IPS-20b (cell line): ENCODE data around the gene TEAD1.

ENCODE experiments used
- H3K27ac ChIP-seq: one replicate; pipeline ENCODE4 v1.5.1; 2013; ENCODE audit warnings: low read length
- H3K27me3 ChIP-seq: 2 replicates; pipeline ENCODE4 v1.6.1; 2013; ENCODE audit warnings: mild to moderate bottlenecking, low read length, inconsistent platforms; ENCODE audit not compliant: insufficient read depth
- H3K36me3 ChIP-seq: 2 replicates; pipeline ENCODE4 v1.6.1; 2013; ENCODE audit warnings: low read depth, mild to moderate bottlenecking, inconsistent platforms, low read length, moderate library complexity; ENCODE audit not compliant: insufficient read depth
- H3K4me1 ChIP-seq: 2 replicates; pipeline ENCODE4 v1.6.1; 2013; ENCODE audit warnings: mild to moderate bottlenecking, control low read depth, inconsistent platforms, low read length, moderate library complexity; ENCODE audit not compliant: insufficient read depth
- H3K4me3 ChIP-seq: 2 replicates; pipeline ENCODE4 v1.5.1; 2013; ENCODE audit warnings: mild to moderate bottlenecking, low read length, inconsistent platforms
- H3K9ac ChIP-seq: 2 replicates; pipeline ENCODE4 v1.6.1; 2013; ENCODE audit warnings: low read depth, mild to moderate bottlenecking, inconsistent platforms, low read length, moderate library complexity
- H3K9me3 ChIP-seq: 2 replicates; pipeline ENCODE4 v1.6.1; 2013; ENCODE audit warnings: mild to moderate bottlenecking, low read depth, low read length, inconsistent platforms; ENCODE audit not compliant: insufficient read depth

TEAD1 gene

GRCh38 chr11:12772324-12772723 lies 98.1 kb downstream of the TEAD1 start:
- no peaks in the 10 kb centered on the region for H3K27me3 ChIP-seq
- no peak overlapping the region for H3K9ac ChIP-seq
- peaks cover 10% of the 10 kb centered on the region; the same call in 1 of the 2 replicates for H3K36me3 ChIP-seq
- H3K27ac ChIP-seq = no peak overlapping the region
- peaks cover 37% of the 10 kb centered on the region for H3K4me1 ChIP-seq
- no peak overlapping the region for H3K4me3 ChIP-seq
- no peaks in the 10 kb centered on the region for H3K9me3 ChIP-seq

- Histone ChIP-seq H3K36me3 (peaks cover 7% of the 10 kb centered on the region; the same call in 1 of the 2 replicates), H3K9me3 (no peaks in the 10 kb centered on the region), H3K9ac (no peak overlapping the region), H3K27ac (no peak overlapping the region), H3K4me1 (peaks cover 34% of the 10 kb centered on the region), H3K27me3 (no peaks in the 10 kb centered on the region), H3K4me3 (no peak overlapping the region; the same call in 1 of the 2 replicates)
These were observed 99.4 kb downstream of the TEAD1 start for GRCh38 chr11:12773591-12773990.

- Histone ChIP-seq H3K4me3 (no peak overlapping the region), H3K27ac (no peak overlapping the region), H3K9ac (no peak overlapping the region), H3K4me1 (peaks cover 21% of the 10 kb centered on the region), H3K9me3 (no peaks in the 10 kb centered on the region), H3K36me3 (peaks cover 11% of the 10 kb centered on the region), H3K27me3 (no peaks in the 10 kb centered on the region)
These were observed 101.7 kb downstream of the TEAD1 start for GRCh38 chr11:12775955-12776354.

- Histone ChIP-seq H3K9me3 (no peaks in the 10 kb centered on the region), H3K27me3 (no peaks in the 10 kb centered on the region), H3K27ac (no peak overlapping the region), H3K4me1 (peaks cover 14% of the 10 kb centered on the region; the same call in 1 of the 2 replicates), H3K9ac (no peak overlapping the region), H3K4me3 (no peak overlapping the region), H3K36me3 (peaks cover 16% of the 10 kb centered on the region)
These were observed 103.1 kb downstream of the TEAD1 start for GRCh38 chr11:12777208-12777874.

- Histone ChIP-seq H3K9me3 (no peaks in the 10 kb centered on the region), H3K4me3 (no peak overlapping the region), H3K4me1 (peaks cover 7% of the 10 kb centered on the region; the same call in 1 of the 2 replicates), H3K27me3 (no peaks in the 10 kb centered on the region), H3K9ac (no peak overlapping the region), H3K27ac (no peak overlapping the region), H3K36me3 (peaks cover 16% of the 10 kb centered on the region)
These were observed 104.2 kb downstream of the TEAD1 start for GRCh38 chr11:12778240-12778905.

- H3K36me3 ChIP-seq = peaks cover 16% of the 10 kb centered on the region
- no peak overlapping the region for H3K27ac ChIP-seq
- peaks cover 6% of the 10 kb centered on the region; the same call in 1 of the 2 replicates for H3K4me1 ChIP-seq
- no peak overlapping the region for H3K9ac ChIP-seq
- H3K9me3 ChIP-seq = no peaks in the 10 kb centered on the region
- H3K4me3 ChIP-seq = no peak overlapping the region
- no peaks in the 10 kb centered on the region for H3K27me3 ChIP-seq
These were observed 109.5 kb downstream of the TEAD1 start for GRCh38 chr11:12783765-12784164.

- no peak overlapping the region for H3K9ac ChIP-seq
- no peak overlapping the region for H3K27ac ChIP-seq
- H3K27me3 ChIP-seq = no peaks in the 10 kb centered on the region
These were observed 110.2 kb downstream of the TEAD1 start for GRCh38 chr11:12784445-12784844.

GRCh38 chr11:12784987-12785386 lies 110.8 kb downstream of the TEAD1 start:
- H3K36me3 ChIP-seq = peaks cover 13% of the 10 kb centered on the region
- peaks cover 17% of the 10 kb centered on the region for H3K4me1 ChIP-seq
- no peaks in the 10 kb centered on the region for H3K27me3 ChIP-seq
- H3K4me3 ChIP-seq = no peak overlapping the region
- no peaks in the 10 kb centered on the region for H3K9me3 ChIP-seq
- no peak overlapping the region for H3K27ac ChIP-seq
- no peak overlapping the region for H3K9ac ChIP-seq

More at GRCh38 chr11:12784445-12784844, 110.2 kb downstream of the TEAD1 start:
- Histone ChIP-seq H3K9me3 (no peaks in the 10 kb centered on the region), H3K4me3 (no peak overlapping the region), H3K36me3 (peaks cover 13% of the 10 kb centered on the region), H3K4me1 (peaks cover 11% of the 10 kb centered on the region)

GRCh38 chr11:12785901-12786300 lies 111.7 kb downstream of the TEAD1 start:
- Histone ChIP-seq H3K4me1 (peaks cover 26% of the 10 kb centered on the region), H3K27ac (no peak overlapping the region), H3K36me3 (peaks cover 6% of the 10 kb centered on the region), H3K27me3 (no peaks in the 10 kb centered on the region), H3K4me3 (no peak overlapping the region), H3K9me3 (no peaks in the 10 kb centered on the region), H3K9ac (no peak overlapping the region)

- Histone ChIP-seq H3K27me3 (no peaks in the 10 kb centered on the region), H3K4me1 (peaks cover 30% of the 10 kb centered on the region), H3K36me3 (peaks cover under 1% of the 10 kb centered on the region; the same call in 1 of the 2 replicates), H3K27ac (no peak overlapping the region), H3K9me3 (no peaks in the 10 kb centered on the region), H3K9ac (no peak overlapping the region), H3K4me3 (no peak overlapping the region)
These were observed 112.2 kb downstream of the TEAD1 start for GRCh38 chr11:12786450-12786849.

- no peaks in the 10 kb centered on the region for H3K27me3 ChIP-seq
- H3K27ac ChIP-seq = no peak overlapping the region
These were observed 112.7 kb downstream of the TEAD1 start for GRCh38 chr11:12786891-12787290.

GRCh38 chr11:12787847-12788246 lies 113.6 kb downstream of the TEAD1 start:
- H3K9ac ChIP-seq = no peak overlapping the region
- H3K27ac ChIP-seq = no peak overlapping the region
- no peaks in the 10 kb centered on the region for H3K27me3 ChIP-seq
- H3K36me3 ChIP-seq = no peaks in the 10 kb centered on the region
- no peaks in the 10 kb centered on the region for H3K9me3 ChIP-seq
- H3K4me3 ChIP-seq = no peak overlapping the region
- H3K4me1 ChIP-seq = peaks cover 30% of the 10 kb centered on the region

More at GRCh38 chr11:12786891-12787290, 112.7 kb downstream of the TEAD1 start:
- Histone ChIP-seq H3K4me1 (peaks cover 30% of the 10 kb centered on the region), H3K9ac (no peak overlapping the region), H3K4me3 (no peak overlapping the region), H3K36me3 (no peaks in the 10 kb centered on the region), H3K9me3 (no peaks in the 10 kb centered on the region)
